HL-60 (cell line): ENCODE data around the gene PRKCI.

Experiments
- GABPA ChIP-seq: IDR thresholded peaks from 2 replicates; pipeline ENCODE4 v1.6.1; 2012; ENCODE audit warnings: low read depth
- POLR2AphosphoS5 ChIP-seq: IDR thresholded peaks from 2 replicates; pipeline ENCODE4 v1.6.1; 2012; ENCODE audit warnings: low read depth
- TF ChIP-seq, protein P1 (sequence below): IDR thresholded peaks from one replicate; pipeline ENCODE4 v1.5.1; 2011; ENCODE audit warnings: low read length, control low read depth, inconsistent platforms; ENCODE audit not compliant: insufficient read depth
- TF ChIP-seq, protein P2 (sequence below): IDR thresholded peaks from 2 replicates; pipeline ENCODE4 v1.6.1; 2012; ENCODE audit warnings: low read depth; ENCODE audit not compliant: insufficient replicate concordance

DNA sequence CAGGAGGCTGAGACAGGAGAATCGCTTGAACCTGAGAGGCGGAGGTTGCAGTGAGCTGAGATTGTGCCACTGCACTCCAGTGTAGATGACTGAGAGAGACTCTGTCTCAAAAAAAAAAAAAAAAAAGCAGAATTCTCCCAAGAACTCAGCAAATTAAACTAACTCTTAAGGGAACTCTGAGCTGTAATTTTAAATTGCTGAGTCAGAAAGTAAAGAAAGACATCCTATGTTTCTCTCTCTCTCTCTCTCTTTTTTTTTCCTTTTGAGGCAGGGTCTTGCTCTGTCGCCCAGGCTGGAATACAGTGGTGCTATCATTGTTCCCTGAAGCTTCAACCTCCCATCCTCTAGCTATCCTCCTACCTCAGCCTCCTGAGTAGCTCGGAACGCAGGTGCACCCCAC, 20.7 kb upstream of the PRKCI start:
- TF ChIP-seq POLR2AphosphoS5 (no peak), GABPA (no peak)
- TF ChIP-seq, protein P1, sequence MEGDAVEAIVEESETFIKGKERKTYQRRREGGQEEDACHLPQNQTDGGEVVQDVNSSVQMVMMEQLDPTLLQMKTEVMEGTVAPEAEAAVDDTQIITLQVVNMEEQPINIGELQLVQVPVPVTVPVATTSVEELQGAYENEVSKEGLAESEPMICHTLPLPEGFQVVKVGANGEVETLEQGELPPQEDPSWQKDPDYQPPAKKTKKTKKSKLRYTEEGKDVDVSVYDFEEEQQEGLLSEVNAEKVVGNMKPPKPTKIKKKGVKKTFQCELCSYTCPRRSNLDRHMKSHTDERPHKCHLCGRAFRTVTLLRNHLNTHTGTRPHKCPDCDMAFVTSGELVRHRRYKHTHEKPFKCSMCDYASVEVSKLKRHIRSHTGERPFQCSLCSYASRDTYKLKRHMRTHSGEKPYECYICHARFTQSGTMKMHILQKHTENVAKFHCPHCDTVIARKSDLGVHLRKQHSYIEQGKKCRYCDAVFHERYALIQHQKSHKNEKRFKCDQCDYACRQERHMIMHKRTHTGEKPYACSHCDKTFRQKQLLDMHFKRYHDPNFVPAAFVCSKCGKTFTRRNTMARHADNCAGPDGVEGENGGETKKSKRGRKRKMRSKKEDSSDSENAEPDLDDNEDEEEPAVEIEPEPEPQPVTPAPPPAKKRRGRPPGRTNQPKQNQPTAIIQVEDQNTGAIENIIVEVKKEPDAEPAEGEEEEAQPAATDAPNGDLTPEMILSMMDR = no peak
- TF ChIP-seq, protein P2, sequence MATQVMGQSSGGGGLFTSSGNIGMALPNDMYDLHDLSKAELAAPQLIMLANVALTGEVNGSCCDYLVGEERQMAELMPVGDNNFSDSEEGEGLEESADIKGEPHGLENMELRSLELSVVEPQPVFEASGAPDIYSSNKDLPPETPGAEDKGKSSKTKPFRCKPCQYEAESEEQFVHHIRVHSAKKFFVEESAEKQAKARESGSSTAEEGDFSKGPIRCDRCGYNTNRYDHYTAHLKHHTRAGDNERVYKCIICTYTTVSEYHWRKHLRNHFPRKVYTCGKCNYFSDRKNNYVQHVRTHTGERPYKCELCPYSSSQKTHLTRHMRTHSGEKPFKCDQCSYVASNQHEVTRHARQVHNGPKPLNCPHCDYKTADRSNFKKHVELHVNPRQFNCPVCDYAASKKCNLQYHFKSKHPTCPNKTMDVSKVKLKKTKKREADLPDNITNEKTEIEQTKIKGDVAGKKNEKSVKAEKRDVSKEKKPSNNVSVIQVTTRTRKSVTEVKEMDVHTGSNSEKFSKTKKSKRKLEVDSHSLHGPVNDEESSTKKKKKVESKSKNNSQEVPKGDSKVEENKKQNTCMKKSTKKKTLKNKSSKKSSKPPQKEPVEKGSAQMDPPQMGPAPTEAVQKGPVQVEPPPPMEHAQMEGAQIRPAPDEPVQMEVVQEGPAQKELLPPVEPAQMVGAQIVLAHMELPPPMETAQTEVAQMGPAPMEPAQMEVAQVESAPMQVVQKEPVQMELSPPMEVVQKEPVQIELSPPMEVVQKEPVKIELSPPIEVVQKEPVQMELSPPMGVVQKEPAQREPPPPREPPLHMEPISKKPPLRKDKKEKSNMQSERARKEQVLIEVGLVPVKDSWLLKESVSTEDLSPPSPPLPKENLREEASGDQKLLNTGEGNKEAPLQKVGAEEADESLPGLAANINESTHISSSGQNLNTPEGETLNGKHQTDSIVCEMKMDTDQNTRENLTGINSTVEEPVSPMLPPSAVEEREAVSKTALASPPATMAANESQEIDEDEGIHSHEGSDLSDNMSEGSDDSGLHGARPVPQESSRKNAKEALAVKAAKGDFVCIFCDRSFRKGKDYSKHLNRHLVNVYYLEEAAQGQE = no peak
